ENCODE results near the gene TCF25.

TCF25 gene

GRCh38 chr16:89843409-89844350 lies 29.7 kb upstream of the TCF25 start:
- H3K27ac ChIP-seq: peak overlapping the region; percentile 34
- TF ChIP-seq CTCF (conservative IDR thresholded peaks at IDR 0.05) (no peak), ZFX (IDR thresholded peaks at IDR 0.05) (no peak)

GRCh38 chr16:89844739-89845339 lies 28.6 kb upstream of the TCF25 start:
- H3K27ac ChIP-seq: no peak overlapping the region
- TF ChIP-seq ZFX (IDR thresholded peaks at IDR 0.05): no peak
- TF ChIP-seq CTCF (conservative IDR thresholded peaks at IDR 0.05): no peak

GRCh38 chr16:89845417-89845816 lies 28.0 kb upstream of the TCF25 start:
- no peak overlapping the region for H3K27ac ChIP-seq
- TF ChIP-seq ZFX (IDR thresholded peaks at IDR 0.05) (no peak), CTCF (conservative IDR thresholded peaks at IDR 0.05) (no peak)

- TF ChIP-seq CTCF (conservative IDR thresholded peaks at IDR 0.05) (no peak), ZFX (IDR thresholded peaks at IDR 0.05) (no peak)
- H3K27ac ChIP-seq: no peak overlapping the region
Measured at GRCh38 chr16:89847051-89847939, 26.1 kb upstream of the TCF25 start.

- H3K27ac ChIP-seq: no peak overlapping the region
- TF ChIP-seq CTCF (conservative IDR thresholded peaks at IDR 0.05) (no peak), ZFX (IDR thresholded peaks at IDR 0.05) (no peak)
Measured at GRCh38 chr16:89847940-89848297, 25.5 kb upstream of the TCF25 start.

- TF ChIP-seq CTCF (conservative IDR thresholded peaks at IDR 0.05) (no peak), ZFX (IDR thresholded peaks at IDR 0.05) (no peak)
Measured at GRCh38 chr16:89848974-89849373, 24.4 kb upstream of the TCF25 start.

More at GRCh38 chr16:89848974-89849373, 24.4 kb upstream of the TCF25 start:
- no peak overlapping the region for H3K27ac ChIP-seq

Data from C4-2B (cell line).